ENCODE results near the gene SH3BGRL3. TPM values are rescaled to one million over a fixed set of nuclear protein-coding genes. Genes with fewer than 3 reads are reported as not detected.

The SH3BGRL3 gene
- total and polyA plus RNA-seq, 2 of the 13 experiments (the other 11 are each of a cell fraction or from before 2014, with no cell fraction given): 11.4 to 12.2 TPM

- TF ChIP-seq MAFF (IDR thresholded peaks at IDR 0.05; ENCODE audit: low read depth, low read length) (no peak), MEIS1 (CRISPR knock-in tag; IDR thresholded peaks at IDR 0.05; ENCODE audit: borderline replicate concordance) (no peak), ZBTB33 (CRISPR knock-in tag; IDR thresholded peaks at IDR 0.05) (no peak), EED (CRISPR knock-in tag; IDR thresholded peaks at IDR 0.05) (no peak), PAX8 (CRISPR knock-in tag; IDR thresholded peaks at IDR 0.05; ENCODE audit: borderline replicate concordance) (no peak), ATF3 (CRISPR knock-in tag; IDR thresholded peaks at IDR 0.05) (no peak), ZNF703 (CRISPR knock-in tag; IDR thresholded peaks at IDR 0.05; ENCODE audit: borderline replicate concordance) (no peak), ZNF383 (CRISPR knock-in tag; IDR thresholded peaks at IDR 0.05; ENCODE audit: borderline replicate concordance) (no peak), ZNF124 (CRISPR knock-in tag; IDR thresholded peaks at IDR 0.05) (0 out of 2 replicates have a peak, but pooled peaks have one; percentile 58), ARNT2 (CRISPR knock-in tag; IDR thresholded peaks at IDR 0.05; ENCODE audit: low read depth) (no peak), MIXL1 (CRISPR knock-in tag; IDR thresholded peaks at IDR 0.05) (0 out of 2 replicates have a peak, but pooled peaks have one; percentile 31), ZFAT (CRISPR knock-in tag; conservative IDR thresholded peaks at IDR 0.05) (no peak), PHF21A (CRISPR knock-in tag; IDR thresholded peaks at IDR 0.05) (no peak), MIER2 (CRISPR knock-in tag; IDR thresholded peaks at IDR 0.05) (no peak), NFKB2 (CRISPR knock-in tag; IDR thresholded peaks at IDR 0.05; ENCODE audit: borderline replicate concordance) (no peak), KLF11 (CRISPR knock-in tag; IDR thresholded peaks at IDR 0.05) (no peak), CHCHD3 (CRISPR knock-in tag; IDR thresholded peaks at IDR 0.05) (no peak), RAD21 (CRISPR knock-in tag; IDR thresholded peaks at IDR 0.05) (peak; percentile 94), ELF4 (CRISPR knock-in tag; IDR thresholded peaks at IDR 0.05; ENCODE audit: borderline replicate concordance) (no peak), NR1H2 (CRISPR knock-in tag; IDR thresholded peaks at IDR 0.05; ENCODE audit: borderline replicate concordance, low read depth) (no peak), ZNF790 (CRISPR knock-in tag; IDR thresholded peaks at IDR 0.05; ENCODE audit: borderline replicate concordance) (no peak), CBX5 (CRISPR knock-in tag; IDR thresholded peaks at IDR 0.05; ENCODE audit: borderline replicate concordance) (no peak)
- TF ChIP-seq, protein P1, sequence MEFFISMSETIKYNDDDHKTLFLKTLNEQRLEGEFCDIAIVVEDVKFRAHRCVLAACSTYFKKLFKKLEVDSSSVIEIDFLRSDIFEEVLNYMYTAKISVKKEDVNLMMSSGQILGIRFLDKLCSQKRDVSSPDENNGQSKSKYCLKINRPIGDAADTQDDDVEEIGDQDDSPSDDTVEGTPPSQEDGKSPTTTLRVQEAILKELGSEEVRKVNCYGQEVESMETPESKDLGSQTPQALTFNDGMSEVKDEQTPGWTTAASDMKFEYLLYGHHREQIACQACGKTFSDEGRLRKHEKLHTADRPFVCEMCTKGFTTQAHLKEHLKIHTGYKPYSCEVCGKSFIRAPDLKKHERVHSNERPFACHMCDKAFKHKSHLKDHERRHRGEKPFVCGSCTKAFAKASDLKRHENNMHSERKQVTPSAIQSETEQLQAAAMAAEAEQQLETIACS (CRISPR knock-in tag; IDR thresholded peaks at IDR 0.05): no peak
- TF ChIP-seq, protein P2, sequence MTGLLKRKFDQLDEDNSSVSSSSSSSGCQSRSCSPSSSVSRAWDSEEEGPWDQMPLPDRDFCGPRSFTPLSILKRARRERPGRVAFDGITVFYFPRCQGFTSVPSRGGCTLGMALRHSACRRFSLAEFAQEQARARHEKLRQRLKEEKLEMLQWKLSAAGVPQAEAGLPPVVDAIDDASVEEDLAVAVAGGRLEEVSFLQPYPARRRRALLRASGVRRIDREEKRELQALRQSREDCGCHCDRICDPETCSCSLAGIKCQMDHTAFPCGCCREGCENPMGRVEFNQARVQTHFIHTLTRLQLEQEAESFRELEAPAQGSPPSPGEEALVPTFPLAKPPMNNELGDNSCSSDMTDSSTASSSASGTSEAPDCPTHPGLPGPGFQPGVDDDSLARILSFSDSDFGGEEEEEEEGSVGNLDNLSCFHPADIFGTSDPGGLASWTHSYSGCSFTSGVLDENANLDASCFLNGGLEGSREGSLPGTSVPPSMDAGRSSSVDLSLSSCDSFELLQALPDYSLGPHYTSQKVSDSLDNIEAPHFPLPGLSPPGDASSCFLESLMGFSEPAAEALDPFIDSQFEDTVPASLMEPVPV (CRISPR knock-in tag; IDR thresholded peaks at IDR 0.05): no peak
- TF ChIP-seq, protein P3, sequence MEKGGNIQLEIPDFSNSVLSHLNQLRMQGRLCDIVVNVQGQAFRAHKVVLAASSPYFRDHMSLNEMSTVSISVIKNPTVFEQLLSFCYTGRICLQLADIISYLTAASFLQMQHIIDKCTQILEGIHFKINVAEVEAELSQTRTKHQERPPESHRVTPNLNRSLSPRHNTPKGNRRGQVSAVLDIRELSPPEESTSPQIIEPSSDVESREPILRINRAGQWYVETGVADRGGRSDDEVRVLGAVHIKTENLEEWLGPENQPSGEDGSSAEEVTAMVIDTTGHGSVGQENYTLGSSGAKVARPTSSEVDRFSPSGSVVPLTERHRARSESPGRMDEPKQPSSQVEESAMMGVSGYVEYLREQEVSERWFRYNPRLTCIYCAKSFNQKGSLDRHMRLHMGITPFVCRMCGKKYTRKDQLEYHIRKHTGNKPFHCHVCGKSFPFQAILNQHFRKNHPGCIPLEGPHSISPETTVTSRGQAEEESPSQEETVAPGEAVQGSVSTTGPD (CRISPR knock-in tag; IDR thresholded peaks at IDR 0.05): no peak
Observed at GRCh38 chr1:26321315-26322041, 41.6 kb downstream of the SH3BGRL3 start (continued).
